Vagina (tissue), 2 donors: Measurements from ENCODE around the gene ARHGAP31. TPM values are rescaled to one million over a fixed set of nuclear protein-coding genes. Genes with fewer than 3 reads are reported as not detected.

Source experiments
- DNase-seq, 2 donors: peaks; one replicate each; pipeline ENCODE4 v3.0.0-alpha.2; 2017; ENCODE audit errors: extremely low spot score in 2 of 2
- H3K27ac ChIP-seq: fragments of 200-600 bp; sonication (generic); one replicate; pipeline ENCODE4 v1.5.1; 2019
- H3K27me3 ChIP-seq: fragments of 200-600 bp; sonication (generic); one replicate; pipeline ENCODE4 v1.5.1; 2019
- H3K36me3 ChIP-seq, 2 donors: fragments of 200-600 bp; sonication (generic); one replicate each; pipeline ENCODE4 v1.5.1; 2017 to 2019
- H3K4me1 ChIP-seq: fragments of 200-600 bp; sonication (generic); one replicate; pipeline ENCODE4 v1.5.1; 2019
- H3K4me3 ChIP-seq, 2 donors: fragments of 200-600 bp; sonication (generic); 1 replicate in 1 of 2; 2 replicates in 1 of 2; pipeline ENCODE4 v1.5.1; 2016 to 2019
- H3K9me3 ChIP-seq: fragments of 200-600 bp; sonication (generic); one replicate; pipeline ENCODE4 v1.5.1; 2019
- CTCF ChIP-seq, 3 experiments: fragments of 450-650 bp in 2 of 3; fragments of 200-600 bp in 1 of 3; sonication (generic) in 1 of 3; IDR thresholded peaks; one replicate each; pipeline ENCODE4 v1.5.1; 2017 to 2019; ENCODE audit warnings: antibody characterized with exemption in 3 of 3, mild to moderate bottlenecking in 2 of 3, moderate library complexity in 2 of 3
- POLR2A ChIP-seq, 2 donors: fragments of 450-650 bp; IDR thresholded peaks; one replicate each; pipeline ENCODE4 v1.6.1; 2017; ENCODE audit warnings: antibody characterized with exemption in 2 of 2, mild to moderate bottlenecking in 2 of 2, moderate library complexity in 2 of 2
- POLR2AphosphoS5 ChIP-seq, 2 donors: sonication (generic); formaldehyde crosslinking; IDR thresholded peaks; one replicate each; pipeline ENCODE4 v1.9.0; 2017; ENCODE audit warnings: antibody characterized with exemption in 2 of 2, mild to moderate bottlenecking in 2 of 2, low read depth in 1 of 2; ENCODE audit not compliant: insufficient read depth in 1 of 2
- intact Hi-C: fragments of 100-400 bp; cut with DNase I; formaldehyde crosslinking; loops from one replicate; pipeline ENCODE4 v1.15.1; 2023
- total RNA-seq: library from RNA; depleted of rRNA; stranded (reverse); fragments of >200 nt; gene quantifications from one replicate; pipeline ENCODE4 v1.2.3, GENCODE V29; 2016

Gene ARHGAP31
- total RNA-seq, 1 donor from 2014 or later, result 13.0 TPM

- Histone ChIP-seq H3K27me3 (no peaks in the 10 kb centered on the region), H3K4me1 (no peaks in the 10 kb centered on the region), H3K27ac (no peak overlapping the region), H3K9me3 (no peaks in the 10 kb centered on the region), H3K4me3 (no peak overlapping the region), H3K36me3 (peaks cover 0 to 27% of the 10 kb centered on the region in 2 donors)
- TF ChIP-seq CTCF (IDR thresholded peaks at IDR 0.05) (no peak), POLR2A (IDR thresholded peaks at IDR 0.05) (no peak), POLR2AphosphoS5 (IDR thresholded peaks at IDR 0.05; ENCODE audit: insufficient read depth in 1 of 2, low read depth in 1 of 2) (no peak)
- no peak for DNase-seq
- intact Hi-C loops, result no loop called here
Observed at GRCh38 chr3:119396870-119397269, 102.7 kb downstream of the ARHGAP31 start.

GRCh38 chr3:119400466-119400865 is 106.3 kb downstream of the ARHGAP31 start:
- intact Hi-C loops, result no loop called here
- peaks cover 0 to 13% of the 10 kb centered on the region in 2 donors for H3K36me3 ChIP-seq

GRCh38 chr3:119401069-119401468 is 106.9 kb downstream of the ARHGAP31 start:
- intact Hi-C loops, result no loop called here
- TF ChIP-seq POLR2AphosphoS5 (IDR thresholded peaks at IDR 0.05; ENCODE audit: insufficient read depth in 1 of 2, low read depth in 1 of 2) (no peak), POLR2A (IDR thresholded peaks at IDR 0.05) (no peak), CTCF (IDR thresholded peaks at IDR 0.05) (no peak)
- H3K9me3 ChIP-seq, result no peaks in the 10 kb centered on the region
- no peaks in the 10 kb centered on the region for H3K4me1 ChIP-seq
- no peak for DNase-seq
- no peak overlapping the region for H3K4me3 ChIP-seq
- H3K27me3 ChIP-seq, result no peaks in the 10 kb centered on the region
- H3K36me3 ChIP-seq, result peaks cover 0 to 13% of the 10 kb centered on the region in 2 donors
- H3K27ac ChIP-seq, result no peak overlapping the region

More at GRCh38 chr3:119400466-119400865, 106.3 kb downstream of the ARHGAP31 start:
- no peaks in the 10 kb centered on the region for H3K4me1 ChIP-seq
- H3K4me3 ChIP-seq, result no peak overlapping the region
- DNase-seq, result no peak
- TF ChIP-seq POLR2AphosphoS5 (IDR thresholded peaks at IDR 0.05; ENCODE audit: insufficient read depth in 1 of 2, low read depth in 1 of 2), result no peak
- no peak for TF ChIP-seq POLR2A (IDR thresholded peaks at IDR 0.05)
- no peak for TF ChIP-seq CTCF (IDR thresholded peaks at IDR 0.05)
- no peak overlapping the region for H3K27ac ChIP-seq
- no peaks in the 10 kb centered on the region for H3K27me3 ChIP-seq
- no peaks in the 10 kb centered on the region for H3K9me3 ChIP-seq

GRCh38 chr3:119401503-119402440 is 107.6 kb downstream of the ARHGAP31 start:
- peaks cover 0 to 13% of the 10 kb centered on the region in 2 donors for H3K36me3 ChIP-seq
- peak in 1 of 2 donors; percentile 25 for DNase-seq
- no peaks in the 10 kb centered on the region for H3K4me1 ChIP-seq
- no peaks in the 10 kb centered on the region for H3K27me3 ChIP-seq
- no peak overlapping the region for H3K27ac ChIP-seq
- no peak overlapping the region for H3K4me3 ChIP-seq
- intact Hi-C loops, result no loop called here
- H3K9me3 ChIP-seq, result no peaks in the 10 kb centered on the region
- TF ChIP-seq POLR2AphosphoS5 (IDR thresholded peaks at IDR 0.05; ENCODE audit: insufficient read depth in 1 of 2, low read depth in 1 of 2) (no peak), POLR2A (IDR thresholded peaks at IDR 0.05) (no peak), CTCF (IDR thresholded peaks at IDR 0.05) (no peak)

- Histone ChIP-seq H3K9me3 (no peaks in the 10 kb centered on the region), H3K36me3 (peaks cover 0 to 13% of the 10 kb centered on the region in 2 donors), H3K27ac (no peak overlapping the region), H3K27me3 (no peaks in the 10 kb centered on the region), H3K4me3 (no peak overlapping the region), H3K4me1 (no peaks in the 10 kb centered on the region)
- intact Hi-C loops, result no loop called here
- peak in 1 of 2 donors; percentile 16 for DNase-seq
- TF ChIP-seq CTCF (IDR thresholded peaks at IDR 0.05), result no peak
- TF ChIP-seq POLR2A (IDR thresholded peaks at IDR 0.05), result no peak
- no peak for TF ChIP-seq POLR2AphosphoS5 (IDR thresholded peaks at IDR 0.05; ENCODE audit: insufficient read depth in 1 of 2, low read depth in 1 of 2)
Observed at GRCh38 chr3:119402791-119403190, 108.6 kb downstream of the ARHGAP31 start.
